Neuronal stem cell (in vitro differentiated cells): ENCODE results near the gene MAGEA2B.
"Not testable (repeated sequence)": the region's sequence is repeated elsewhere in the genome, so short reads cannot be mapped to it uniquely, and the experiment has no call there.

Source experiments
- DNase-seq: peaks from one replicate; pipeline ENCODE4 v3.0.0-alpha.2; 2013; ENCODE audit warnings: low spot score
- H2AFZ ChIP-seq: one replicate; pipeline ENCODE4 v1.6.1; 2013; ENCODE audit warnings: mild to moderate bottlenecking, low read length, inconsistent platforms
- H2AK5ac ChIP-seq: 2 replicates; pipeline ENCODE4 v1.6.1; 2013; ENCODE audit warnings: low read depth, mild to moderate bottlenecking, inconsistent platforms, low read length, moderate library complexity, mixed read lengths
- H2BK120ac ChIP-seq: 2 replicates; pipeline ENCODE4 v1.6.1; 2013; ENCODE audit warnings: low read depth, mild to moderate bottlenecking, inconsistent platforms, low read length, moderate library complexity, mixed read lengths
- H2BK12ac ChIP-seq: one replicate; pipeline ENCODE4 v1.6.1; 2013; ENCODE audit warnings: low read length, inconsistent platforms
- H2BK15ac ChIP-seq: 2 replicates; pipeline ENCODE4 v1.6.1; 2013; ENCODE audit warnings: mild to moderate bottlenecking, low read length, inconsistent platforms, mixed read lengths
- H2BK5ac ChIP-seq: one replicate; pipeline ENCODE4 v1.6.1; 2013; ENCODE audit warnings: inconsistent platforms, mild to moderate bottlenecking, low read length, moderate library complexity
- H3K14ac ChIP-seq: one replicate; pipeline ENCODE4 v1.6.1; 2013; ENCODE audit warnings: low read length, inconsistent platforms
- H3K18ac ChIP-seq: 2 replicates; pipeline ENCODE4 v1.6.1; 2013; ENCODE audit warnings: low read length, inconsistent platforms
- H3K23ac ChIP-seq: 2 replicates; pipeline ENCODE4 v1.6.1; 2013; ENCODE audit warnings: low read depth, mild to moderate bottlenecking, mixed read lengths, low read length, inconsistent platforms; ENCODE audit not compliant: poor library complexity
- H3K27ac ChIP-seq: replicated peaks from 3 replicates; pipeline ENCODE4 v1.5.1; 2013; ENCODE audit warnings: low read length, inconsistent platforms
- H3K27me3 ChIP-seq, 3 experiments: 2 replicates each; pipeline ENCODE4 v1.6.1; 2013; ENCODE audit warnings: low read length in 3 of 3, mild to moderate bottlenecking in 2 of 3, inconsistent platforms in 1 of 3, low read depth in 1 of 3, mixed read lengths in 1 of 3, moderate library complexity in 1 of 3; ENCODE audit not compliant: control insufficient read depth in 3 of 3, insufficient read depth in 3 of 3
- H3K36me3 ChIP-seq, 2 donors: replicated peaks in 1 of 2; 2 replicates each; pipeline ENCODE4 v1.6.1; 2013; ENCODE audit warnings: low read length in 2 of 2; ENCODE audit not compliant: control insufficient read depth in 2 of 2, insufficient read depth in 2 of 2
- H3K4ac ChIP-seq: 2 replicates; pipeline ENCODE4 v1.6.1; 2013; ENCODE audit warnings: inconsistent platforms, mild to moderate bottlenecking, low read length, moderate library complexity
- H3K4me1 ChIP-seq, 2 donors: 1 replicate in 1 of 2; 2 replicates in 1 of 2; pipeline ENCODE4 v1.6.1; 2013; ENCODE audit warnings: low read length in 2 of 2, low read depth in 1 of 2; ENCODE audit not compliant: control insufficient read depth in 2 of 2, insufficient read depth in 1 of 2
- H3K4me2 ChIP-seq: one replicate; pipeline ENCODE4 v1.6.1; 2013; ENCODE audit warnings: mild to moderate bottlenecking, low read length, inconsistent platforms; ENCODE audit not compliant: insufficient read depth, poor library complexity, severe bottlenecking
- H3K4me3 ChIP-seq, 2 donors: 2 replicates each; pipeline ENCODE4 v1.5.1; 2013; ENCODE audit warnings: low read length in 2 of 2, mild to moderate bottlenecking in 2 of 2, inconsistent platforms in 1 of 2, moderate library complexity in 1 of 2
- H3K79me1 ChIP-seq: one replicate; pipeline ENCODE4 v1.6.1; 2013; ENCODE audit warnings: low read depth, mild to moderate bottlenecking, inconsistent platforms, low read length, moderate library complexity
- H3K9ac ChIP-seq: one replicate; pipeline ENCODE4 v1.6.1; 2013; ENCODE audit warnings: mild to moderate bottlenecking, low read depth, low read length, inconsistent platforms; ENCODE audit not compliant: poor library complexity
- H3K9me3 ChIP-seq, 2 donors: replicated peaks in 1 of 2; 2 replicates each; pipeline versions ENCODE3 to v1.6.1; 2013; ENCODE audit warnings: low read length in 2 of 2, mild to moderate bottlenecking in 2 of 2, inconsistent platforms in 1 of 2, low read depth in 1 of 2, mixed read lengths in 1 of 2, moderate library complexity in 1 of 2; ENCODE audit not compliant: control insufficient read depth in 2 of 2, insufficient read depth in 1 of 2
- H4K8ac ChIP-seq: one replicate; pipeline ENCODE4 v1.6.1; 2013; ENCODE audit warnings: low read depth, mild to moderate bottlenecking, inconsistent platforms, low read length, moderate library complexity
- H4K91ac ChIP-seq: one replicate; pipeline ENCODE4 v1.6.1; 2013; ENCODE audit warnings: low read length, low read depth, mild to moderate bottlenecking, inconsistent platforms; ENCODE audit not compliant: poor library complexity
- WGBS, 2 donors: extraction: QIAGEN DNeasy Blood & Tissue Kit; methylation state at CpG; one replicate each; pipeline ENCODE4 v1.1.7; 2013; ENCODE audit warnings: missing lambda C conversion rate in 2 of 2, mixed read lengths in 1 of 2; ENCODE audit not compliant: insufficient read length in 2 of 2, insufficient replicate concordance in 1 of 2; ENCODE audit errors: extremely low coverage in 2 of 2; 5-methylcytosine and 5-hydroxymethylcytosine counted together

Gene MAGEA2B

DNA sequence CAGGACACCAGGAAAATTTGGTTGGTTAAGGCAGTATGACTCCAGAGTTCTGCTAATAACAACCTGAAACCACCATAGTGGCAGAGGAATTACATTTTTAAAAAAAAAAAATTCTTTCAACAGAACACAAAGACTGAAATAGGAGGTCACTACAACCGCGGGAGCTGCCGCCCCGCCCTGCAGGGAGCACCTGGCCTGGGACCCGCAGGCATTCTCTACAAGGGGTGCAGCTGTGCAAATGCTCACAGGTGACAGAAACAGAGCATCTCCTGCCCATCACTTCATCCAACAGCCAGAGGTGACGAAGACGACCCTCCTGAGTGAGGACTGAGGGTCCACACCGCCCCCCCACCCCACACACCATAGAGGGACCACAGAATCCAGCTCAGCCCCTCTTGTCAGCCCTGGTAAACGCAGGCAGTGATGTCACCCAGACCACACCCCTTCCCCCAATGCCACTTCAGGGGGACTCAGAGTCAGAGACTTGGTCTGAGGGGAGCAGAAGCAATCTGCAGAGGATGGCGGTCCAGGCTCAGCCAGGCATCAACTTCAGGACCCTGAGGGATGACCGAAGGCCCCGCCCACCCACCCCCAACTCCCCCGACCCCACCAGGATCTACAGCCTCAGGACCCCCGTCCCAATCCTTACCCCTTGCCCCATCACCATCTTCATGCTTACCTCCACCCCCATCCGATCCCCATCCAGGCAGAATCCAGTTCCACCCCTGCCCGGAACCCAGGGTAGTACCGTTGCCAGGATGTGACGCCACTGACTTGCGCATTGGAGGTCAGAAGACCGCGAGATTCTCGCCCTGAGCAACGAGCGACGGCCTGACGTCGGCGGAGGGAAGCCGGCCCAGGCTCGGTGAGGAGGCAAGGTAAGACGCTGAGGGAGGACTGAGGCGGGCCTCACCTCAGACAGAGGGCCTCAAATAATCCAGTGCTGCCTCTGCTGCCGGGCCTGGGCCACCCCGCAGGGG lies 16.2 kb upstream of the MAGEA2B start, which contains the start of gene MAGEA3:
Gene MAGEA3, plus strand, starts transcription at position 843 of the 980 bp plus-strand sequence. CDS start 2,039 bp downstream, outside the sequence.
- not testable (repeated sequence) for H4K8ac ChIP-seq, H4K91ac ChIP-seq, H3K4ac ChIP-seq, DNase-seq, H3K4me3 ChIP-seq, H3K4me1 ChIP-seq, H2BK5ac ChIP-seq, H2AFZ ChIP-seq, H3K36me3 ChIP-seq, H3K18ac ChIP-seq, H3K9ac ChIP-seq, H3K79me1 ChIP-seq, H2AK5ac ChIP-seq, H3K9me3 ChIP-seq, H2BK15ac ChIP-seq, H3K14ac ChIP-seq, H3K27me3 ChIP-seq, H3K27ac ChIP-seq, H3K4me2 ChIP-seq, H2BK120ac ChIP-seq, H2BK12ac ChIP-seq, H3K23ac ChIP-seq
- no CpG with 5 or more reads among the region's 34 CpGs for WGBS, 2 donors

DNA sequence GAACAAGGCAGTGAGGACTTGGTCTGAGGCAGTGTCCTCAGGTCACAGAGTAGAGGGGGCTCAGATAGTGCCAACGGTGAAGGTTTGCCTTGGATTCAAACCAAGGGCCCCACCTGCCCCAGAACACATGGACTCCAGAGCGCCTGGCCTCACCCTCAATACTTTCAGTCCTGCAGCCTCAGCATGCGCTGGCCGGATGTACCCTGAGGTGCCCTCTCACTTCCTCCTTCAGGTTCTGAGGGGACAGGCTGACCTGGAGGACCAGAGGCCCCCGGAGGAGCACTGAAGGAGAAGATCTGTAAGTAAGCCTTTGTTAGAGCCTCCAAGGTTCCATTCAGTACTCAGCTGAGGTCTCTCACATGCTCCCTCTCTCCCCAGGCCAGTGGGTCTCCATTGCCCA lies 14.0 kb upstream of the MAGEA2B start:
- not testable (repeated sequence) for H2BK5ac ChIP-seq, H3K4me3 ChIP-seq, H2BK15ac ChIP-seq, DNase-seq, H4K91ac ChIP-seq, H2BK12ac ChIP-seq, H4K8ac ChIP-seq, H2BK120ac ChIP-seq, H3K4ac ChIP-seq, H3K9me3 ChIP-seq, H3K79me1 ChIP-seq, H2AFZ ChIP-seq, H3K27ac ChIP-seq, H2AK5ac ChIP-seq, H3K18ac ChIP-seq, H3K23ac ChIP-seq, H3K4me1 ChIP-seq, H3K27me3 ChIP-seq, H3K36me3 ChIP-seq, H3K9ac ChIP-seq, H3K14ac ChIP-seq, H3K4me2 ChIP-seq
- no CpG with 5 or more reads among the region's 5 CpGs for WGBS, 2 donors

DNA sequence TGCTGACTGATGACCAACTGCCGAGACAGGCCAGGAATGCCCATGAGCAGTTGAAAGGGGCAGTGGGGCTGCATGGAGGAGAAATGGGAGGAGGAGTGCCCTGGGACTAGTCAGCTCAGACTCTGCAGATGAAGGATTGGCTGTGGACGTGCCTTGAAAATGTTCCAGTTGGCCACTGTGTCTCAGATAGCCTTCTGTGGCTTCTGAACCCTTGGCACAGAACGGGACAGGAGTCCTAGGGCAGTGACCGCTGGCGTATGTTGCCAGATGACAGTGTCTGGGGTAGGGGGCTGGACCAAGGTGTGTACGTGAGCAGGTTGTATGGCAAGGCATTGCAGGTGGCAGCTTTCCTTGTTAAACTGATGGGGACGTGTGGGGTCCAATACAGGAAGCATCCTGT lies 7.9 kb upstream of the MAGEA2B start:
- not testable (repeated sequence) for DNase-seq, H2AFZ ChIP-seq, H3K9ac ChIP-seq, H4K8ac ChIP-seq, H2BK5ac ChIP-seq, H2AK5ac ChIP-seq, H3K18ac ChIP-seq, H3K4me2 ChIP-seq, H3K4ac ChIP-seq, H3K27ac ChIP-seq, H3K9me3 ChIP-seq, H3K4me3 ChIP-seq, H4K91ac ChIP-seq, H2BK15ac ChIP-seq, H3K14ac ChIP-seq, H3K79me1 ChIP-seq, H3K4me1 ChIP-seq, H2BK120ac ChIP-seq, H3K36me3 ChIP-seq, H3K27me3 ChIP-seq, H2BK12ac ChIP-seq, H3K23ac ChIP-seq
- WGBS, 2 donors, result no CpG with 5 or more reads among the region's 7 CpGs

DNA sequence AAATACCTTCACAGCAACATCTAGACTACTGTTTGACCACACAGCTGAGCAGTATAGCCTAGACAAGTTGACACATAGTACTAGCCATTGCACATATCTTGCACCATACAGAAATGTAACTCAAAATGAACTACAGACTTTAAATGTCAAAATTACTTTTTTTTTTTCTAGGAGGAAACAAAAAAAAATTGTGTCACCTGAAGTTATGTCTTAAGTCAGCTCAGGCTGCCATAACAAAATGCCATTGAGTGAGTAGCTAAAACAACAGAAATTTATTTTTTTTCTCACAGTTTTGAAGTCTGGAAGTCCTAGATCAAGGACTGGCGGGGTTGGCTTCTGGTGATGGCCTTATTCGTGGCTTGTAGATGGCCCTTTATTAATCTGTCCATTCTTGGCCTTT lies 5.3 kb upstream of the MAGEA2B start, which contains the start of gene CSAG2:
Gene CSAG2, minus strand, starts transcription at position 101 of the 400 bp plus-strand sequence. CDS start 161 bp downstream, outside the sequence.
- not testable (repeated sequence) for H4K8ac ChIP-seq, H3K4me2 ChIP-seq, H3K4ac ChIP-seq, H2BK12ac ChIP-seq, H4K91ac ChIP-seq, H3K9ac ChIP-seq, H2AFZ ChIP-seq, H3K36me3 ChIP-seq, DNase-seq, H3K9me3 ChIP-seq, H2AK5ac ChIP-seq, H2BK15ac ChIP-seq, H3K79me1 ChIP-seq, H3K27ac ChIP-seq, H3K27me3 ChIP-seq, H2BK5ac ChIP-seq, H2BK120ac ChIP-seq, H3K18ac ChIP-seq, H3K4me3 ChIP-seq, H3K23ac ChIP-seq, H3K14ac ChIP-seq, H3K4me1 ChIP-seq
- WGBS, 2 donors, result no CpG with 5 or more reads among the region's 2 CpGs
